Left forelimb (tissue), 1 donor: ENCODE data around the gene IFNA7.
"Not testable (repeated sequence)": the region's sequence is repeated elsewhere in the genome, so short reads cannot be mapped to it uniquely, and the experiment has no call there.

Experiments
- DNase-seq: peaks from one replicate; pipeline ENCODE4 v3.0.0-alpha.2; 2018; ENCODE audit warnings: low spot score

Gene IFNA7

DNA sequence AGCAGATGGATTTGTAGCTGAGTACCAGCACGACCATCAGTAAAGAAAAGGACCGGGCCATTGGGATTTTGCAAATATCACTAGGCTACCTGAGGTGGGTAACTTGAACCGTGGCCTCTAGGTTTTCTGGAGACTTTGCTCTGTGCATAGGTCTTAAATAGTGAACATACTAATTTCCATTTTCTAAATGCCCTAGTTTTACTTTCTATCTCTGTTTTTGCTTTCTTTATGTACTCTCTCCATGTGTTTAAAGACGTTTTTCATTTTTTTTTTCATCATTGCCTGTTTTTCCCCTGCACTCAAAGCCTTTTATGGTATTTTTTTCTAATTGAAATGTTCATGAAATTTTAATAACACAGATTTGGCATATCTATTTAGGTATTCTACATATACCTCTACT, at the start of gene IFNA7:
Gene IFNA7 (minus strand): TSS at position 101 of the 400 bp plus-strand sequence. CDS start 40 bp downstream, at position 61.
- DNase-seq, result not testable (repeated sequence)

DNA sequence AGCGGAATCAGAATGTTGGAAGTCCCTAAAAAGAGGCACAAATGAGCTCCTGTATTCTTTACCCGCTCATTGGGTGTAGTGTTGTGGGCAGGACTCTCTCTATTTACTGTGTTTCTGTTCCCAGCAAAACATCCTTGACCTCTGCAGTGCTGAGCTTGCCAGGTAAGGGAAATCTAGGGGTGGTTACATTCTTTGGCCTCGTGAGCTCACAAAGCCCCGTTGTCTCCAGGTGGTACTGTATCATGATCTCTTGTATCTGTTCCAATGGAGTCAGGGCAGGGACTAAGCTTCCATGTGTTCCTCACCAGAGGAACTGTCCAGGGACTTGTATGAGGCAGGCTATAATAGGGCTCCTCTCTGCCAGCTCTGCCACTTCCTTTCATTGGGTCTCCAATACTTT, 49.6 kb upstream of the IFNA7 start:
- no peak for DNase-seq

- DNase-seq, result no peak
Observed at GRCh38 chr9:21251190-21251589, 49.2 kb upstream of the IFNA7 start.

DNA sequence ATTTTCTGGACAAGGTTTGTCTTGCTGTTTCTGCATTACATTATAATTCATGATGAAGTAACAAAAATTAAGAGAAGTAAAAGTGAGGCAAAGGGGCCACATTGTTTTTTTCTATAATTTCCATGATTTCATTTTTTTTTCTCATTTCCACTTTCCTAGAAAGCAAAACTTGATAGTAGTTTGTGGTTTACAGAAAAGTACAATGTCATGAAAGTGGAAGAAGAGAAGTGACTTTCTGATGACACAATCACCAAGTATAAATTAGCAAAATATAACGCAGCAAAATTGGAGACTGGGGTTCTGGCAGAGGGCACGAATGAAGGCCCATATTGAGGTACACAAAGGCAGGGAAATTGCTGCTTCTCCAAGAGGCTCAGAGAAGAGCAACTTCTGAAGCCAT, 42.8 kb upstream of the IFNA7 start:
- DNase-seq, result no peak

DNA sequence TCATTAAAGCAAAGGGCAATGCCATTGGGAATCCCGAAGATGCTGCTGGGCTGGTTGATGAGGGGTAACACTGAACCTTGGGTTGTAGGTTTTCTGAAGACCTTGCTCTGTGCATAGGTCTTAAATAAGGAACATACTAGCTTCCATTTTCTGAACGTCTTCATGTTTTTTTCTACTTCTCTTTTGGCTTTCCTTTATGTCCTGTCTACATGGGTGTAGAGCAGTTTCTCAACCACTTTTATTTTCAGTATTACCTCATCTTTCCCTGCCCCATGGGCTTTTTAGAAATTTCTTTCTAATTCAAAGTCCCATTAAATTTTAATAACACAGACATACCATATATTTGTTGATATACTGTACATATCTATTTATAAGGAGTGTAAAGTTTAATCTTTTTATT, 37.9 kb upstream of the IFNA7 start, which contains the start of gene IFNA14:
Gene IFNA14 (minus strand): TSS at position 95 of the 400 bp plus-strand sequence. CDS start 70 bp downstream, at position 25.
- DNase-seq, result no peak

GRCh38 chr9:21236360-21236714, 34.3 kb upstream of the IFNA7 start:
- DNase-seq, result not testable (repeated sequence)

DNA sequence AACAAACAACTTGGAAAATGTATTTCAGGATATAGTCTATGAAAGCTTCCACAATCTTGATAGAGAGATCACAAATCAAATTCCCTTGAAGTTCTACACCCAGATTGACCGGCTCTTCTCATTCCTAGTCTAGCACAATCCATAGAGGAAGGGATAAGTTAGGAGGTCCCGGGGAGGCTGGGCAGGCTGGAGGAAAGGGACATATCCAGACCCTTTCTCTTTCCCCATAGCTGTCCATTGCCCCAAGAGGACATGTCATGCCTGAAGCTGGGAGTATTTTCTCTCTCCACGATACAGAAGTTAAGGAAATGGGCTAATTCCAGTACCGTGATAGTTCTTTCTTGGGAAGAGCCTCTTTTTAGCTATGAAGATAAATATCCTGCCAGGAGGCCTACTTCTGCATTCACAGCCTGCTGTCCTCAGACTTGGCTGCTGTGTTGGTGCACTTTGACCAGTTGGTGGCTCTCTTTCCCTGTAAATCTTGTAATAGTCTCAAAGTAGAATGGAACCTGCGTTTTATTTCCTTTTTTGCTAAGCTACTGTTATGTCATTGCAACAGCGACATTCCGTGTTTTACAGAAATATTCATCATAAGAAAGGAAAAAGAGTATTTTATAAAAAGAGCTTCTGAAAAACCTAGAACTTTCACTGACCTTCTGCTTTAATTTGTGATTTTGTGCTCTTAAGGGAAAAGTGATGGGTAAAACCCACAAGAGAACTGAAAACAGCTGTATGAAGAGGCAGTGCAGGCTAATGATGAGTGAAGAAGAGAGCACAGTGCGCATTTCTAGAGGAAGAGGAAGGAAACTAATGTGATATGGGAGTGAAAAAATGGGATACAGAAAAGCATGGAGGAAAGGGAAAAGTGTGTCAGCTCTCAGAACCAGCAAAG, 33.7 kb upstream of the IFNA7 start:
- DNase-seq, result not testable (repeated sequence)

GRCh38 chr9:21234153-21234687, 32.2 kb upstream of the IFNA7 start:
- DNase-seq, result no peak

DNA sequence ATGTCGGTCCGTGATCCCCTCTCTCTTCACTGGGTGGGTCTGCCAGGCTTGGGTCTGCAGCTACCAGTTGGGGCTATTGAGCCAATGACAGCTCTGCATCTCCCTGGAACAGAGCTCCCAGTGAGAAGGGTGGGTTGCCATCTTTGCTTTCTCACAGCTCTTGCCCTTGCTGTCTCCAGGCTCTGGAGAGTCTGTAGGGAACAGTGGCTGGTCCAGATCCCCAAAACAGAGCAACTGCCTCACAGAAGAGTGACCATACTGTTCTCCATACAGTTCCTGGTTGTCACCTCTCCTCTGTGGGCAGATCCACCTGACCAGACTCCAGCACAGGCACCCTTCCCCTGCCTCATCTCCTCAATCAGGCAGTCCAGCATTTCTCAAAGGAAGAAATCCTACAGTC, 31.3 kb upstream of the IFNA7 start:
- no peak for DNase-seq

DNA sequence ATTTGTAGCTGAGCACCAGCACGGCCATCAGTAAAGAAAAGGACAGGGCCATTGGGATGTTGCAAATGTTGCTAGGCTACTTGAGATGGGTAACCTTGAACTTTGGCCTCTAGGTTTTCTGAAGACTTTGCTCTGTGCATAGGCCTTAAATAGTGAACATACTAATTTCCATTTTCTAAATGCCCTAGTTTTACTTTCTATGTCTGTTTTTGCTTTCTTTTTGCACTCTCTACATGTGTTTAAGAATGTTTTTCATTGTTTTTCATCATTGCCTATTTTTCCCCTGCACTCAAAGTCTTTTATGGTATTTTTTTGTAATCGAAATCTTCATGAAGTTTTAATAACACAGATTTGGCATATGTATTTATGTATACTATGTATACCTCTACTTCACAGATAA, 26.1 kb upstream of the IFNA7 start, which contains the start of gene IFNA17:
Gene IFNA17 (minus strand): TSS at position 101 of the 400 bp plus-strand sequence. CDS start 49 bp downstream, at position 52.
- no peak for DNase-seq

DNA sequence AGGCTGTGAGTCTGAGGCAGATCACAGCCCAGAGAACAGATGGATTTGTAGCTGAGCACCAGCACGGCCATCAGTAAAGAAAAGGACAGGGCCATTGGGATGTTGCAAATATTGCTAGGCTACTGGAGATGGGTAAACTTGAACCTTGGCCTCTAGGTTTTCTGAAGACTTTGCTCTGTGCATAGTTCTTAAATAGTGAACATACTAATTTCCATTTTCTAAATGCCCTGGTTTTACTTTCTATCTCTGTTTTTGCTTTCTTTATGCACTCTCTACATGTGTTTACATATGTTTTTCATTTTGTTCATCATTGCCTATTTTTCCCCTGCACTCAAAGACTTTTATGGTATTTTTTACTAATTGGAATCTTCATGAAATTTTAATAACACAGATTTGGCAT, 15.2 kb upstream of the IFNA7 start, which contains the start of gene IFNA16:
Gene IFNA16 (minus strand): TSS at position 101 of the 400 bp plus-strand sequence. CDS start 6 bp downstream, at position 95.
- not testable (repeated sequence) for DNase-seq

DNA sequence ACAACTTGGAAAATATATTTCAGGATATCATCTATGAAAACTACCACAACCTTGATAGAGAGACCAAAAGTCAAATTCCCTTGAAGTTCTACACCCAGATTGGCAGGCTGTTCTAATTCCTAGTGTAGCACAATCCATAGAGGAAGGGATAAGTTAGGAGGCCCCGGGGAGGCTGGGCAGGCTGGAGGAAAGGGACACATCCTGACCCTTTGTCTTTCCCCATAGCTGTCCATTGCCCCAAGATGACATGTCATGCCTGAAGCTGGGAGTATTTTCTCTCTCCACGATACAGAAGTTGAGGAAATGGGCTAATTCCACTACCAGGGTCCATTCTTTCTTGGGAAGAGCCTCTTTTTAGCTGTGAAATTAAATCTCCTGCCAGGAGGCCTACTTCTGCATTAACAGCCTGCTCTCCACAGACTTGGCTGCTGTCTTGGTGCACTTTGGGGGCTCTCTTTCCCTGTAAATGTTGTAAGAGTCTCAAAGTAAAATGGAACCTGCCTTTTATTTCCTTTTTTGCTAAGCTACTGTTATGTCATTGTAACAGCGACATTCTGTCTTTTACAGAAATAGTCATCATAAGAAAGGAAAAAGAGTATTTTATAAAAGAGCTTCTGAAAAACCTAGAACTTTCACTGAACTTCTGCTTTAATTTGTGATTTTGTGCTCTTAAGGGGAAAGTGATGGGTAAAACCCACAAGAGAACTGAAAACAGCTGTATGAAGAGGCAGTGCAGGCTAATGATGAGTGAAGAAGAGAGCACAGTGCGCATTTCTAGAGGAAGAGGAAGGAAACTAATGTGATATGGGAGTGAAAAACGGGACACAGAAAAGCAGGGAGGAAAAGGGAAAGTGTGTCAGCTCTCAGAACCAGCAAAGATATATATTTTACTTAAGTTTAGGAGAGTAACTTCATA, 11.7 kb upstream of the IFNA7 start:
- not testable (repeated sequence) for DNase-seq

DNA sequence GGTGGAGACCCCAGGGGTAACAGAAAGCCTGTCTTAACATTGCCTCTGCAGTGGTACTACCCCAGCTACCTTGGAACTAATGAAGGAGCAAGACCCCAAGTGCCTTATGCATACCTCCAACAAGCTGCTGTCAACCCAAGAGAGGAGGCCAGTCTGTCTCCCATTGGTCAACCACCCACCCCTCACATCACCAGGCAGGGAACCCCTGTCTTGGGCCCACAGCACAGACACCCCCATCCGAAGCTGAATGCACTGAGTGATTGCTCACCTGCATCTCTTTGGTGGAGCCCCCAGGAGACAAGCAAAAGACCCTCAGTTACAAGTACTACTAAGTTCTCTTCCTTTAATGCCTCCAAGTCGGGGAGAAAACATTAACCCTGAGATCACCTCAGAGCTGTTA, 10.2 kb upstream of the IFNA7 start:
- DNase-seq, result not testable (repeated sequence)

- DNase-seq, result not testable (repeated sequence)
Observed at GRCh38 chr9:21210782-21211181, 8.8 kb upstream of the IFNA7 start.

GRCh38 chr9:21210311-21210710, 8.3 kb upstream of the IFNA7 start:
- no peak for DNase-seq

GRCh38 chr9:21207043-21207442, 5.0 kb upstream of the IFNA7 start, which contains the start of gene IFNA10:
IFNA10 (minus strand) TSS chr9:21207143; CDS start chr9:21207097, 46 bp downstream.
- not testable (repeated sequence) for DNase-seq

DNA sequence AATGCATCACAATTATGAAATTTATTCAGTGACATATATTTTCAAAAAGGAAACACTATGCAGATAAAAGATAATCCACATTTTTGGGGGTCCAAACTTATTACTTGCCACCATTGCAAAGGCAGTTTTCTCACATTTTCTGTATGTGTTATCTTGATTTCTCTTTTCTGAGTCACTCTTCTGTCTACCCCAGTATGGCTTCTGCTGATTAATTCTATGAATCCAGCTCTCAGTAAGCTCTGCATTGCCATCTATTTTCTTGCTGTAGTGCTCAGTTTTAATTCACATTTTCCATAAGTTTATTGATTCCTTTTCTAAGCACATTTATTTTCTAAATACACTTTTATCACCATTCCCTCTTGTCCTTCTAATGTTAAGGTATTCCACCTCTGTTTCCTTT, 3.2 kb upstream of the IFNA7 start:
- no peak for DNase-seq

- DNase-seq, result not testable (repeated sequence)
Observed at GRCh38 chr9:21194867-21195776, 6.9 kb downstream of the IFNA7 start.

GRCh38 chr9:21187487-21187886, 14.5 kb downstream of the IFNA7 start, which contains the start of gene IFNA4:
IFNA4 (minus strand) TSS chr9:21187587; CDS start chr9:21187531, 56 bp downstream.
- not testable (repeated sequence) for DNase-seq
